GM08714 (cell line): ENCODE results near the gene NIP7.
"Not testable (repeated sequence)": the region's sequence is repeated elsewhere in the genome, so short reads cannot be mapped to it uniquely, and the experiment has no call there.

Experiments
- H3K4me3 ChIP-seq: fragments of 200-500 bp; sonication (Bioruptor generic); 2 replicates; pipeline ENCODE4 v1.5.1; 2014; ENCODE audit warnings: mild to moderate bottlenecking, low read length, inconsistent platforms
- ZNF274 ChIP-seq: IDR thresholded peaks from 2 replicates; pipeline ENCODE4 v1.6.1; 2012; ENCODE audit warnings: mild to moderate bottlenecking, low read depth, low read length

NIP7 gene

GRCh38 chr16:69350536-69351133 lies 11.1 kb downstream of the NIP7 start:
- no peak for TF ChIP-seq ZNF274
- no peak overlapping the region for H3K4me3 ChIP-seq

- no peak for TF ChIP-seq ZNF274
- H3K4me3 ChIP-seq, result no peak within 1 kb of the TSS
Measured at GRCh38 chr16:69351309-69352027, 11.9 kb downstream of the NIP7 start, which contains the start of gene TMED6. Gene TMED6, minus strand, starts transcription at chr16:69351786. Its CDS starts 33 bp downstream, at chr16:69351753.

- H3K4me3 ChIP-seq, result not testable (repeated sequence)
Measured at GRCh38 chr16:69360070-69360469, 20.5 kb downstream of the NIP7 start.

GRCh38 chr16:69363281-69363717 lies 23.7 kb downstream of the NIP7 start:
- TF ChIP-seq ZNF274, result no peak
- no peak overlapping the region for H3K4me3 ChIP-seq

- no peak for TF ChIP-seq ZNF274
Measured at GRCh38 chr16:69364088-69364487, 24.5 kb downstream of the NIP7 start.

GRCh38 chr16:69365901-69366300 lies 26.3 kb downstream of the NIP7 start:
- no peak overlapping the region for H3K4me3 ChIP-seq
- no peak for TF ChIP-seq ZNF274

More at GRCh38 chr16:69364088-69364487, 24.5 kb downstream of the NIP7 start:
- H3K4me3 ChIP-seq, result no peak overlapping the region

GRCh38 chr16:69366431-69366830 lies 26.9 kb downstream of the NIP7 start:
- TF ChIP-seq ZNF274, result no peak

GRCh38 chr16:69367980-69368379 lies 28.4 kb downstream of the NIP7 start:
- no peak for TF ChIP-seq ZNF274
- no peak overlapping the region for H3K4me3 ChIP-seq

More at GRCh38 chr16:69366431-69366830, 26.9 kb downstream of the NIP7 start:
- H3K4me3 ChIP-seq, result no peak overlapping the region

GRCh38 chr16:69368866-69369265 lies 29.3 kb downstream of the NIP7 start:
- TF ChIP-seq ZNF274, result no peak

GRCh38 chr16:69371564-69371963 lies 32.0 kb downstream of the NIP7 start:
- H3K4me3 ChIP-seq, result no peak overlapping the region
- no peak for TF ChIP-seq ZNF274

More at GRCh38 chr16:69368866-69369265, 29.3 kb downstream of the NIP7 start:
- no peak overlapping the region for H3K4me3 ChIP-seq

- no peak for TF ChIP-seq ZNF274
- no peak overlapping the region for H3K4me3 ChIP-seq
Measured at GRCh38 chr16:69373019-69373418, 33.4 kb downstream of the NIP7 start.

- TF ChIP-seq ZNF274, result no peak
Measured at GRCh38 chr16:69376393-69377059, 37.0 kb downstream of the NIP7 start.

GRCh38 chr16:69378036-69378435 lies 38.5 kb downstream of the NIP7 start:
- no peak overlapping the region for H3K4me3 ChIP-seq
- TF ChIP-seq ZNF274, result no peak

More at GRCh38 chr16:69376393-69377059, 37.0 kb downstream of the NIP7 start:
- no peak overlapping the region for H3K4me3 ChIP-seq

- H3K4me3 ChIP-seq, result no peak overlapping the region
- TF ChIP-seq ZNF274, result no peak
Measured at GRCh38 chr16:69378760-69379159, 39.2 kb downstream of the NIP7 start.

- no peak overlapping the region for H3K4me3 ChIP-seq
- TF ChIP-seq ZNF274, result no peak
Measured at GRCh38 chr16:69381231-69381630, 41.7 kb downstream of the NIP7 start.
